Large intestine (tissue), 3 donors: ENCODE results near the gene SUN5. TPM values are rescaled to one million over a fixed set of nuclear protein-coding genes. Genes with fewer than 3 reads are reported as not detected.
"Not testable (repeated sequence)": the region's sequence is repeated elsewhere in the genome, so short reads cannot be mapped to it uniquely, and the experiment has no call there.

Experiments
- DNase-seq, 2 donors: peaks; one replicate each; pipeline versions ENCODE4 v3.0.0 to v3.0.0-alpha.2; 2013
- H3K27ac ChIP-seq: one replicate; pipeline ENCODE4 v1.5.1; 2013; ENCODE audit warnings: low read length
- H3K27me3 ChIP-seq: 2 replicates; pipeline ENCODE4 v1.6.1; 2013; ENCODE audit warnings: low read length; ENCODE audit not compliant: control insufficient read depth, insufficient read depth
- H3K36me3 ChIP-seq: 2 replicates; pipeline ENCODE4 v1.6.1; 2013; ENCODE audit warnings: low read length; ENCODE audit not compliant: control insufficient read depth, insufficient read depth
- H3K4me1 ChIP-seq: one replicate; pipeline ENCODE4 v1.6.1; 2013; ENCODE audit warnings: low read length; ENCODE audit not compliant: control insufficient read depth, insufficient read depth
- H3K4me3 ChIP-seq: one replicate; pipeline ENCODE4 v1.5.1; 2013; ENCODE audit warnings: low read length
- H3K9me3 ChIP-seq: one replicate; pipeline ENCODE4 v1.6.1; 2013; ENCODE audit warnings: mild to moderate bottlenecking, low read depth, low read length, moderate library complexity; ENCODE audit not compliant: control insufficient read depth
- WGBS: methylation state at CpG from one replicate; pipeline ENCODE4 v1.1.5; 2013; ENCODE audit warnings: low lambda C conversion rate; ENCODE audit not compliant: insufficient coverage; 5-methylcytosine and 5-hydroxymethylcytosine counted together
- polyA plus RNA-seq: library from polyadenylated mRNA; unstranded; fragments of 120-200 nt; gene quantifications from one replicate; pipeline ENCODE4 v1.2.1, GENCODE V29; 2013

The SUN5 gene
- polyA plus RNA-seq, 1 donor: not detected

DNA sequence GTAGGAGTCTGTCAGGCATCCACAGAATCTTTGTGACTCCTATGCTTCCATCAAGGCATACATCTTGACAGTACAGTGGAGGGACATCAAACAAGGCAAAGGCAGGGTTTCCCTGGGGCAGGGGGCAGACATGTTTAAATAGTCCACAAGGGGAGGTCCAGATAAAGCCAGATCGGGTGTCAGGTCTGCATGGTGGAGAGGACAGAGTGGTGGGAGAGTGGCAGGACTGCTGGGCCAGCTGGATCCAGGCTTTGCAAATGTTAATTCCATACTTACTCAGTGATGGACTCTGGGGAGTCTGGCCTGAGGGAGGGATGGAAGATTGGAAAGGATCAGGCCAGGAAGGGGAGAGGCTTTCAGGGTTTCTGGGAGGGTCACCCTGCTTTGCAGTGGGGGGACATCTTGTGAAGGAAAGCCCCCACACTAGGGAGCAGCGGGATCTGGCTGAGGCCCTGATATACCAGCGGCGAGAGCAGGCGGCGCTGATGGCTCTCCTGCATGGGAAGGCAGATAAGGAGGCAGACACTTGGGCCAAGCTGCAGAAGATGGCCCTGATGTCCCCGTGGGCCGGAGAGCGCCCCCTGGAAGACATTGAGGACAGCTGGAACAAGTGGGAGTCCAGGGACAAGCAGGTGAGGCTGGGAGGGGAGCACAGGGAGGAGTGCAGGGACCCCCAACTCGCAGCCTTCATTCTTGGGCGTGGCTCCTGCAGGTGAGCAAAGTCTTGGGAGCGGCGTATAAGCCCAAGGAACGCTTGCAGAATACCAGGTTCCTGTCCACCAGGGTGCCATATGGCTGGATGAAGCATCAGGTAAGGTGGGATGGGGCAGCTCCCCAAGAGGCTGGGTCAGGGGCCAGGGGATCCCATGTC lies 44.6 kb downstream of the SUN5 start:
- DNase-seq: no peak
- Histone ChIP-seq H3K4me3 (no peak overlapping the region), H3K27me3 (no peaks in the 10 kb centered on the region), H3K4me1 (no peaks in the 10 kb centered on the region), H3K36me3 (no peaks in the 10 kb centered on the region), H3K9me3 (peaks cover 6% of the 10 kb centered on the region), H3K27ac (no peak overlapping the region)
- WGBS: no CpG with 5 or more reads among the region's 14 CpGs

DNA sequence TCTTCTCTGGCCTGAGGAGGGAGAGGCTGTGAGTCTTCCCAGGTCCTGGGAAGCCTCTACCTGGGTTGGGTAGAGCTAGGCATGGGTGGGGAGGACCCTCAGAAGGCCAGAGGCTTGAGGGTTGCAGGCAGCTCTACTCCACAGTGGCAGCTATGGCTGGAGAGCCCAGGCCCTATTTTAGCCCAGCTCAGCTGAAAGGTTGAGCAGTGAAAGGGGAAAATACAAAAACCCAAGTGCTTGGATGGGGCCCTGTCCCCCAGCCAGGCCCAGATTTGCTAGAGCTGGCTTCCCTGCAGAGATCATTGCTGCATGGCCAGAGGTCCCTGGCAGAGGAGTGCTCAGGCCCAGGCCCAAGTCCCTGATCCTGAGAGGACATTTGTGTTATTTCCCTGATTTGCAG lies 45.7 kb downstream of the SUN5 start:
- Histone ChIP-seq H3K4me3 (no peak overlapping the region), H3K4me1 (no peaks in the 10 kb centered on the region), H3K9me3 (peaks cover 6% of the 10 kb centered on the region), H3K36me3 (no peaks in the 10 kb centered on the region), H3K27me3 (no peaks in the 10 kb centered on the region), H3K27ac (no peak overlapping the region)
- DNase-seq: no peak

DNA sequence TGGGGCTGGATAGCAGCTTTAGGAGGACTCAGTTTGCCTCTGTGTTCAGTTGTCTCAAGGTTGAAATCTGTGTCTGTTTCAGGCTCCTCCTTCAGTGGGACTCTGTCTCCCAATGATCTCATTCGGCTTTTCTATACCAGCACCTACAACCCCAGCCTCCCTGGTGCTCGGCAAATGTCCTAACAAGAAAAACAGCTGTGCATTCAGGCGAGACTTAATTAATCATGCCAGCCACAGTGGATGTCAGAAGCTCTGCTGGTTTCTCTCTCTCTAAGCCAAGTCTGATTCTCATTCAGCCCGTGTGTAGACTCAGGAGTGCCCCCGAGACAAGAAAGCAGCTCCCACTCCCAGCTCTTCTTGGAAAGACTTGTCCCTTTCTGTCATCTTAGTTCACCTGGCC lies 46.8 kb downstream of the SUN5 start:
- WGBS: 60% methylated on average over 1 of the region's 5 CpGs
- Histone ChIP-seq H3K4me3 (no peak overlapping the region), H3K27ac (no peak overlapping the region), H3K36me3 (no peaks in the 10 kb centered on the region), H3K9me3 (peaks cover 6% of the 10 kb centered on the region), H3K4me1 (no peaks in the 10 kb centered on the region), H3K27me3 (no peaks in the 10 kb centered on the region)
- no peak for DNase-seq

DNA sequence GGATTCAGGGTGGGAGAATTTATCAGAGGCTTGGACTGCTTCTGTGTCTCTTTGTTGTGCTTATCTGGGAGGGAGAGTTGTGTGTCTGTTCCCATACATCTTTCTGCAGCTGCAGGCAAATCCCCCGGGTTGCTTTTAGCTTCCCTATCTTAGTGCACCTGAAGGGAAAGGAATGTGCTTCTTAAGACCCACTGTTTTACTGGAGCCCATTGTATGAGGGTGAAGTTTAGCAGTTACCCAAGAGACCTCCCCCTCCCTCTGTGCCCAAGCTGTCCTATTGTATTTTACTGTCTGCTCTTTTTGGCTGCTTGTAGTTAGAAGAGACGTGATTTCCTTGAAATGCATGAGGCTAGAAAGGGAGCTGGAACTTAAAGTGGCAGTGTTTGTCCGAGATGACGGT lies 53.7 kb downstream of the SUN5 start:
- H3K4me1 ChIP-seq, H3K27ac ChIP-seq, H3K9me3 ChIP-seq, DNase-seq, H3K36me3 ChIP-seq, H3K27me3 ChIP-seq, H3K4me3 ChIP-seq: not testable (repeated sequence)
- no CpG with 5 or more reads among the region's 4 CpGs for WGBS

DNA sequence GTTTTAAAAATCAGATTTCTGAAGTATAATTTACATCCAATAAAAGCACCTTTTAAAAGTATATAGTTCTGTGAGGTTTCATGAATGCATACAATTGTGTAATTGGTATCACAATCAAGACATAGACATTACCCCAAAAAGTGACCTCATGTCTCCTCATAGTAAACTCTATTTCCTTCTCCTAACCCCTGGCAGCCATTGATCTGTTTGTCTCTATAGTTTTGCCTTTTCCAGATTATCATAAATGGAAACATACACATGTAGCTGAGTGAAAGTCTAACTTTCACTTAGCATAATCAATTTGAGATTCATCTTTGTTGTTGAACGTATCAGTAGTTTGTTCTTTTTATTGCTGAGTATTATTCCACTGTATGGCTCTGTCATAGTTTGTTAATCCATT lies 57.6 kb downstream of the SUN5 start:
- Histone ChIP-seq H3K9me3 (no peaks in the 10 kb centered on the region), H3K27me3 (no peaks in the 10 kb centered on the region), H3K4me1 (no peaks in the 10 kb centered on the region), H3K27ac (no peak overlapping the region), H3K36me3 (no peaks in the 10 kb centered on the region), H3K4me3 (no peak overlapping the region)
- whole genome bisulfite sequencing: no CpG with 5 or more reads among the region's 1 CpG
- no peak for DNase-seq

DNA sequence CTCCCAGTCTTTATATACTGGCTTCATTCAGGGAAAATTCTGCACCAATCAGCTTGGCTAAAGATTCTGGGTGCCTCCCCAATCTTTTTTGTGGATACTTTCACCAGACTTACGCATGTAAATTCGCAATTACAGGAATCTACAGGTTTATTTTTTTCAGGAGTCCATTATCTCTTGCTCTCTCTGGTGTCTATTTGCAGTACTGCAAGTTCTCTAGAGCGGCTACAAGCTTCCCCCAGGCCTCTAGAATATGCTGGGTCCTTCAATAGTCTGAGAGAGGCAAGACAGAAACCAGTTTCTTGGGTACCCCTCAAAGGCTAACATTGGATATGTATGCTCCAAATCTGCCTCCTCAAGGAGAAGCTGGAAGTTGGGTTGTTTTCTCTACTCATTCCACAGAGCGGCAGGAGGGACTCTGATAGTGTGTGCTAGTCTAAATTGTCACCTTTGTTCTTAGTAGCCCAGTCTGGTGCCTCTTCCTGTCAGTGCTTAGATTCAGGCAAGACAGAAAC lies 58.5 kb downstream of the SUN5 start:
- Histone ChIP-seq H3K9me3 (no peaks in the 10 kb centered on the region), H3K36me3 (no peaks in the 10 kb centered on the region), H3K27ac (no peak overlapping the region), H3K4me3 (no peak overlapping the region), H3K4me1 (no peaks in the 10 kb centered on the region), H3K27me3 (no peaks in the 10 kb centered on the region)
- DNase-seq: no peak
- no CpG with 5 or more reads among the region's 4 CpGs for WGBS

DNA sequence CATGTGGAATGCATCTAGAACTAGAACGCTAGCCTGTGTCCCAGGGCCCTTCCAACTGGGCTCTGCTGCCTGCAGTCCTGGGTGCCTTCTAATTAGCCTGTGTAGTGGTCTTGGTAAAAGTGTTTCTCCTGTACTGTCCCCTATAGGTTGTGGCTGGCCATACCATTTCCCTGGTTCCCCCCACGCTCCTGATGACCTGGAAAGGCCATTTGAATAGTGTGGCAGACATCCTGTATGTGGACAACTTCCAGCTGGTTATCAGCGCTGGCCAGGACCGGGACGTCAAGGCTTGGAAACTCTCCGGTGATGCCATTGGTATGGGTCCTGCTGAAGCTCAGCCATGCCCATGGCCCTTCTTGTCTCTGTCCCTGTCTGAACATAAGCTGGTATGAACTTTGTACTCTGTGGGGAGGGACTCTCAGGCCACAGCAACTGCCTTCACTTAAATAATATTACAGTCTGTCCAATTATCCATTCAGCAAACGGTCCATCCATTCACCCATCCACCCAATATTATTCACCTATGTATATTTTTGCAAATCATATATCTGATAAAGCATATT lies 60.7 kb downstream of the SUN5 start:
- Histone ChIP-seq H3K27me3 (no peaks in the 10 kb centered on the region), H3K9me3 (no peaks in the 10 kb centered on the region), H3K27ac (no peak overlapping the region), H3K4me1 (no peaks in the 10 kb centered on the region), H3K4me3 (no peak overlapping the region), H3K36me3 (no peaks in the 10 kb centered on the region)
- WGBS: no CpG with 5 or more reads among the region's 7 CpGs
- no peak for DNase-seq

DNA sequence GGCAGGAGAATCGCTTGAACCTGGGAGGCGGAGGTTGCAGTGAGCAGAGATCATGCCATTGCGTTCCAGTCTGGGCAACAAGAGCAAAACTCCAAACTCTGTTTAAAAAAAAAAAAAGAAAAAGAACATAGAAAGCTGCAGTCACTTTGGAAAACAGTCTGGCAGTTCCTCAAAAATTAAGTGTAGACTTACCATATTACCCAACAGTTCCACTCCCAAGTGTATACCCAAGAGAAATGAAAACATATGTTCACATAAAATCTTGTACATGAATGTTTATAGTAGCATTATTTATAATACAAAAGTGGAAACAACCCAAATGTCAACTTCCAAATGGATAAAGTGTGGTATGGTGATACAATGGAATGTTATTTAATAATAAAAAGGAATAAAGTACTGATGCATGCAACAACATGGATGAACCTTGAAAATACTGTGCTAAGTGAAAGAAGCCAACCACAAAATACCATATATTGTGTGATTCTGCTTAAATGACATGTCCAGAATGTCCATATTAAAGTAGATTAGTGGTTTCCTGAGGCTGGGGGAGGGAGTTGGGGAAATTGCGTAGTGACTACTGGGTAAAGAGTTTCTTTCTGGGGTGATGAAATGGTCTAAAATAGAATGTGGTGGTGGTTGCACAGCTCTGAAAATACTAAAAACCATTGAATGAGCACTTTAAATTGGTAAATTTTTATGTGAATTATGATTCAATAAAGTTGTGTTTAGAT lies 62.9 kb downstream of the SUN5 start:
- no peak overlapping the region for H3K27ac ChIP-seq
- H3K36me3 ChIP-seq: no peaks in the 10 kb centered on the region
- DNase-seq: no peak
- no CpG with 5 or more reads among the region's 4 CpGs for WGBS
- no peaks in the 10 kb centered on the region for H3K27me3 ChIP-seq
- no peak overlapping the region for H3K4me3 ChIP-seq
- no peaks in the 10 kb centered on the region for H3K4me1 ChIP-seq
- no peaks in the 10 kb centered on the region for H3K9me3 ChIP-seq

DNA sequence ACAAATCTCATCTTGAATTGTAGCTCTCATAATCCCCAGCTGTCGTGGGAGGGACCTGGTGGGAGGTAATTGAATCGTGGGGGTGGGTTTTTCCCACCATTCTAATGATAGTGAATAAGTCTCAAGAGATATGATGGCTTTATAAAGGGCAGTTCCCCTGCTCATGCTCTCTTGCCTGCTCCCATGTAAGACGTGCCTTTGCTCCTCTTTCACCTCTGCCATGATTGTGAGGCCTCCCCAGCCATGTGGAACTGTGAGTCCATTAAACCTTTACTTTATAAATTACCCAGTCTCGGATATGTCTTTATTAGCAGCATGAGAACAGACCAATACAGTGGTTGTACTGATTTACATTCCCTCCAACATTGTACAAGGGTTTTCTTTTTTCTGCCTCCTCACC lies 69.7 kb downstream of the SUN5 start:
- Histone ChIP-seq H3K4me1 (no peaks in the 10 kb centered on the region), H3K9me3 (no peaks in the 10 kb centered on the region), H3K36me3 (no peaks in the 10 kb centered on the region), H3K4me3 (no peak overlapping the region), H3K27ac (no peak overlapping the region), H3K27me3 (no peaks in the 10 kb centered on the region)
- DNase-seq: no peak
- 90% methylated on average over 2 of the region's 4 CpGs for WGBS
